Vagina (tissue), 2 donors: ENCODE data around the gene TBL3. TPM values are rescaled to one million over a fixed set of nuclear protein-coding genes. Genes with fewer than 3 reads are reported as not detected.
A peak's percentile ranks its signal among the peaks of the same experiment; 100 is the strongest.

ENCODE experiments used
- DNase-seq, 2 donors: peaks; one replicate each; pipeline ENCODE4 v3.0.0-alpha.2; 2017; ENCODE audit errors: extremely low spot score in 2 of 2
- H3K27ac ChIP-seq: fragments of 200-600 bp; sonication (generic); one replicate; pipeline ENCODE4 v1.5.1; 2019
- H3K27me3 ChIP-seq: fragments of 200-600 bp; sonication (generic); one replicate; pipeline ENCODE4 v1.5.1; 2019
- H3K36me3 ChIP-seq, 2 donors: fragments of 200-600 bp; sonication (generic); one replicate each; pipeline ENCODE4 v1.5.1; 2017 to 2019
- H3K4me1 ChIP-seq: fragments of 200-600 bp; sonication (generic); one replicate; pipeline ENCODE4 v1.5.1; 2019
- H3K4me3 ChIP-seq, 2 donors: fragments of 200-600 bp; sonication (generic); 1 replicate in 1 of 2; 2 replicates in 1 of 2; pipeline ENCODE4 v1.5.1; 2016 to 2019
- H3K9me3 ChIP-seq: fragments of 200-600 bp; sonication (generic); one replicate; pipeline ENCODE4 v1.5.1; 2019
- CTCF ChIP-seq, 3 experiments: fragments of 450-650 bp in 2 of 3; fragments of 200-600 bp in 1 of 3; sonication (generic) in 1 of 3; IDR thresholded peaks; one replicate each; pipeline ENCODE4 v1.5.1; 2017 to 2019; ENCODE audit warnings: antibody characterized with exemption in 3 of 3, mild to moderate bottlenecking in 2 of 3, moderate library complexity in 2 of 3
- POLR2A ChIP-seq, 2 donors: fragments of 450-650 bp; IDR thresholded peaks; one replicate each; pipeline ENCODE4 v1.6.1; 2017; ENCODE audit warnings: antibody characterized with exemption in 2 of 2, mild to moderate bottlenecking in 2 of 2, moderate library complexity in 2 of 2
- POLR2AphosphoS5 ChIP-seq, 2 donors: sonication (generic); formaldehyde crosslinking; IDR thresholded peaks; one replicate each; pipeline ENCODE4 v1.9.0; 2017; ENCODE audit warnings: antibody characterized with exemption in 2 of 2, mild to moderate bottlenecking in 2 of 2, low read depth in 1 of 2; ENCODE audit not compliant: insufficient read depth in 1 of 2
- intact Hi-C: fragments of 100-400 bp; cut with DNase I; formaldehyde crosslinking; loops from one replicate; pipeline ENCODE4 v1.15.1; 2023
- total RNA-seq: library from RNA; depleted of rRNA; stranded (reverse); fragments of >200 nt; gene quantifications from one replicate; pipeline ENCODE4 v1.2.3, GENCODE V29; 2016

TBL3 gene
- total RNA-seq, 1 donor from 2014 or later: 44.2 TPM

- DNase-seq: no peak
- Histone ChIP-seq H3K36me3 (no peaks in the 10 kb centered on the region), H3K4me1 (peaks cover 78% of the 10 kb centered on the region), H3K9me3 (no peaks in the 10 kb centered on the region), H3K4me3 (peak within 1 kb of the TSS; percentile 67 to 81), H3K27ac (peak within 1 kb of the TSS; percentile 81), H3K27me3 (no peaks in the 10 kb centered on the region)
- no peak for TF ChIP-seq POLR2AphosphoS5 (IDR thresholded peaks at IDR 0.05; ENCODE audit: insufficient read depth in 1 of 2, low read depth in 1 of 2)
- TF ChIP-seq CTCF (IDR thresholded peaks at IDR 0.05): no peak
- TF ChIP-seq POLR2A (IDR thresholded peaks at IDR 0.05): no peak
- intact Hi-C loops: no loop called here
Measured at GRCh38 chr16:2026461-2027023, 54.7 kb downstream of the TBL3 start, which contains the start of gene NHERF2. TSS of gene NHERF2 (plus strand) at chr16:2026902. CDS start at chr16:2027006, 104 bp downstream.

- intact Hi-C loops: no loop called here
- H3K9me3 ChIP-seq: no peaks in the 10 kb centered on the region
- peak overlapping the region; percentile 52 for H3K27ac ChIP-seq
- no peaks in the 10 kb centered on the region for H3K27me3 ChIP-seq
- DNase-seq: no peak
- H3K4me1 ChIP-seq: peaks cover 83% of the 10 kb centered on the region
- no peaks in the 10 kb centered on the region for H3K36me3 ChIP-seq
- H3K4me3 ChIP-seq: peak overlapping the region; percentile 67 to 81
- TF ChIP-seq CTCF (IDR thresholded peaks at IDR 0.05): no peak
- no peak for TF ChIP-seq POLR2AphosphoS5 (IDR thresholded peaks at IDR 0.05; ENCODE audit: insufficient read depth in 1 of 2, low read depth in 1 of 2)
- TF ChIP-seq POLR2A (IDR thresholded peaks at IDR 0.05): no peak
Measured at GRCh38 chr16:2027024-2028010, 55.5 kb downstream of the TBL3 start.

GRCh38 chr16:2028146-2028545 is 56.3 kb downstream of the TBL3 start:
- intact Hi-C loops: no loop called here
- Histone ChIP-seq H3K4me3 (peak overlapping the region; percentile 67 to 81), H3K27ac (peak overlapping the region; percentile 52), H3K27me3 (no peaks in the 10 kb centered on the region), H3K4me1 (peaks cover 84% of the 10 kb centered on the region), H3K9me3 (no peaks in the 10 kb centered on the region), H3K36me3 (no peaks in the 10 kb centered on the region)
- TF ChIP-seq POLR2AphosphoS5 (IDR thresholded peaks at IDR 0.05; ENCODE audit: insufficient read depth in 1 of 2, low read depth in 1 of 2): no peak
- no peak for TF ChIP-seq POLR2A (IDR thresholded peaks at IDR 0.05)
- no peak for TF ChIP-seq CTCF (IDR thresholded peaks at IDR 0.05)
- DNase-seq: no peak

GRCh38 chr16:2028620-2029220 is 56.9 kb downstream of the TBL3 start:
- TF ChIP-seq POLR2A (IDR thresholded peaks at IDR 0.05) (no peak), POLR2AphosphoS5 (IDR thresholded peaks at IDR 0.05; ENCODE audit: insufficient read depth in 1 of 2, low read depth in 1 of 2) (no peak), CTCF (IDR thresholded peaks at IDR 0.05) (no peak)
- intact Hi-C loops: no loop called here
- peaks cover 84% of the 10 kb centered on the region for H3K4me1 ChIP-seq
- no peaks in the 10 kb centered on the region for H3K36me3 ChIP-seq
- H3K4me3 ChIP-seq: peak overlapping the region; percentile 67 to 81
- H3K27me3 ChIP-seq: no peaks in the 10 kb centered on the region
- no peaks in the 10 kb centered on the region for H3K9me3 ChIP-seq
- DNase-seq: no peak
- no peak overlapping the region for H3K27ac ChIP-seq
